Measurements from ENCODE around the gene AGER. TPM values are rescaled to one million over a fixed set of nuclear protein-coding genes. Genes with fewer than 3 reads are reported as not detected.
"Not testable (repeated sequence)": the region's sequence is repeated elsewhere in the genome, so short reads cannot be mapped to it uniquely, and the experiment has no call there.

The AGER gene
- total RNA-seq, 1 donor from 2014 or later, result 1.6 TPM

DNA sequence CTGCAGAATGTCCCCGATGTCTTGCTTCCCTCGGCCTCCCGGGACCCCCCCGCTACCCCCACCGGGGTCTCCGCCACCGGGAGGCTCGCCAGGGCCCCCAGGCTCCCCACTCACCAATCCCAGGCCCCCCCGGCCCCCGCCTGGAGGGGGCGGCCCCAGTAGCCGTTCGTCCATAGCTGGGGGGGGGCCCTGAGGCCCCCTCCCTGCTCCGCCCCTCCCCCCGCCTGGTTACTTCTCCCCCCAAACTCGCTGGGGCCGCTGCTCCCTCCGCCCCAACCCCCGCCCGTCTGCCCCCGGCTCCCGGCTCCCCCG, 5.6 kb upstream of the AGER start:
- DNase-seq (no peak), ATAC-seq (ENCODE audit: poor library complexity) (peak; percentile 3)
- intact Hi-C loops (cut with DNase I), result no loop called here

DNA sequence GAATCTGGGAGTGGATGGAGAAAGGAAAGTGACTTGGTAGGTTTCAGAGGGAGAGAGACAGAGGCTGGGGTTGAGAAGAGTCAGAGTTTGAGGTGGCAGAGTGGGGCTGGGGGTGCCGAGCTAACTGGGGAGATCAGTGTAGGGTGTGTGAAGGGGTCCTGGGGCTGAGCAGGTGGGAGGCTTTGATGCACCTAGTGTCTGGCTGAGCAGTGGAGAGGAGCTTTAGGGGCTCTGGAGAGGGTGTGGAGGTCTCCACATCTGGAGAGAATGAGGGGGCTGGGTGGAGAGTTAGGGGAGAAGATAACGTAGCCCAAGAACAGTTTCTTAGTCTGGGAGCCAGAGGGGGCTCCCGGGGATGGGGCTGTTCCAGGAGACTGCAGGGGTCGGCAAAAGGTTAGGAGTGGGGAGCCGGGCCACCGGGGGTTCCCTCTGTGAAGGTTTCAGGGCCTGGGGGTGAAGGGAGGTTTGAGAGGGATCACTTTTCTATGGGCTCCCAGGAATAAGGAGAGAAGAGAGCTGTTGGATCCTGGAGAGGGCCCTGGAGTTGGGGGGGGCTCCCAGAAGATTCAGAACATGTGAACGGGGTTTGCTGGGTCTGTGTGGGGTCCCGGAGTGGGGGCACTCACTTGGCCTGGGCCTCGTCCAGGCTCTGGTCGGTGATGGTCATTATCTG, 5.2 kb upstream of the AGER start:
- no peak for DNase-seq
- intact Hi-C loops (cut with DNase I), result no loop called here
- ATAC-seq (ENCODE audit: poor library complexity), result peak; percentile 0

- no peak for DNase-seq
- ATAC-seq (ENCODE audit: poor library complexity), result no peak
- intact Hi-C loops (cut with DNase I), result no loop called here
Measured at GRCh38 chr6:32188381-32189068, 4.5 kb upstream of the AGER start.

- ATAC-seq (ENCODE audit: poor library complexity); DNase-seq; intact Hi-C loops (cut with DNase I): not testable (repeated sequence)
Measured at GRCh38 chr6:32187725-32188380, 3.8 kb upstream of the AGER start.

DNA sequence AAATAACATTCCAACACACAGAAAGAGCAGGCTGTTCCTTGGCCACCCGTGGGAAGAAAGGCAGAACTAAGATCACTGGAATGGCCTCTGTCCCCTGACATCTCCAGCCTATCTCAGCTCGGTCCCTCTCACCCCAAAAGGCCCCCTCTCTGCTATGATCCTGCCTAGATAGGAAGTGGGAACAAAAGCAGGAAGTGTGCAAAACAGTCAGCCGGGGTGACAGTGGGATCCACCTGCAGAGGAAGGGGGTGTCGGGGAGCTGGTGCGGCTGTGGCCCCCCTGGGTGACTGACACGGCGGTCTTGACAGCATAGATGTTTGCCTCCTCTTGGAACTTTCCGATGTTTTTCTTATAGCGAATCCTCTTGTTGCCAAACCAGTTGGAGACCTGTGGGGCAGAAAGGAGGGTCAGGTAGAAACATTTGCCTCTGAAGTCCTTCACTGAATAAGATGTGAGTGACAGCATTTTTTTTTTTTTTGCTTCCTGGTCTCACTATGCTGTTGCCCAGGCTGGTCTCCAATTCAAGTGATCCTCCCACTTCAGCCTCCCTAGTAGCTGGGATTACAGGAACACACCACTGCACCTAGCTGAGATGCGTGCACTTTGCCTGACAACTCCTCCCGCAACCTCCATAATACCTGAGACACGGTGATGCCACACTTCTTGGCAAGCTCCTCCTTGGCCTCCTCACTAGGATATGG, 3.1 kb upstream of the AGER start:
- ATAC-seq (ENCODE audit: poor library complexity), result no peak
- no peak for DNase-seq
- intact Hi-C loops (cut with DNase I), result no loop called here

DNA sequence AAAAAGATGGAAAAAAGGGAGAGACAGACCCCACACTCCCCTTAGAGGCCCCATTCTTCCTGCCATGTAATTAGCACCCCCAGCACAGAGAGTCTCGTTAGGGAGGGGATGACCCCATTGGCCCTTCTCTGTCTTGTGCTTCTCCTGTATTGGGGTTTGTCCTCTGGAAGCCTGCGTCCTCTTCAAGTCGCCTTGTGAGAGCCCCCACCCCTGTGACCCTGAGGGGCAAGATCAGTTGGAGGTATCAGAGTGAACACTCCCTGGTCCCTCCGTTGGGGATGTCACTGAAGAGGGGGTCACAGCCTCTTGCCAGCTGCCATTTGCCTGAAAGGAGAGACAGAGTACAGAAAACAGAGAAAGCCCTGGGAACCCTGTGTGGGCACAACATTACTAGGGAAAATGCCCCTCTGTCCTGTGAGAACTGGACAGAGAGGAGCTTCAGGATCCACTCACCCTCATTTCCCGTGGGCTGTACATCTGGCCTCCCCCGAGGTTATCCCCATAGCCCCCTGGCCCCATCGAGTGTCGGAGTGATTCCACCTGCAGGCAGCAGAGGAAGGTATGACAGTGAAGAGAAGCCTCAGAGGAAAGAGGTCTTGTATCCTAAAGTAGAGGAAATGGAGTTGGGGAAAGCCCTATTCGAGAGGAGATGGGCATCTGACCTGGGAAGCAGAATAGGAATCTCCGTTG, 2.2 kb upstream of the AGER start:
- ATAC-seq (ENCODE audit: poor library complexity); intact Hi-C loops (cut with DNase I); DNase-seq: not testable (repeated sequence)

- DNase-seq, result peak; percentile 89
- intact Hi-C loops (cut with DNase I), result not testable (repeated sequence)
- ATAC-seq (ENCODE audit: poor library complexity), result peak; percentile 66
Measured at GRCh38 chr6:32185681-32186131, 1.7 kb upstream of the AGER start.

DNA sequence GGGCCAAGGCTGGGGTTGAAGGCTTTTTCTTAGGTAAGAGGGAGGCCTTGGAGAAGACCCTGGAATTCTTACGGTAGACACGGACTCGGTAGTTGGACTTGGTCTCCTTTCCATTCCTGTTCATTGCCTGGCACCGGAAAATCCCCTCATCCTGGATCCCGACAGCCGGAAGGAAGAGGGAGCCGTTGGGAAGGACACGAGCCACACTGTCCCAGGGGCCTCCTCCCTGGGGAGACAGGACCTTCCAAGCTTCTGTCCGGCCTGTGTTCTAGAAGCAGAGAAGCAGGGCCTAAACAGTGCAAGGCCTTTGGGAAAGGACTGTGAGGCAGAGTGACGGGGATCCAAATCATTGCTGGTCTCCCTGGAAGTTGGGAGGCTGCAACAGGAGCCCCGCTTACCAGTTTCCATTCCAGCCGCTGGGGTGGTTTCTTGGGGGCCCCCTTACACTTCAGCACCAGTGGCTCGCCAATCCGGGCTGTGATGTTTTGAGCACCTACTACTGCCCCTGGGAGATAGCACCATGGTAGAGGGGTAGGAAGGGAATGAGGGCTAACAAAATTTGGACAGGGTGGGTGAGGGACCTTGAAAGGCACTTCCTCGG, 470 bp downstream of the AGER start:
- intact Hi-C loops (cut with DNase I), result no loop called here
- no peak for DNase-seq
- no peak for ATAC-seq (ENCODE audit: poor library complexity)

DNA sequence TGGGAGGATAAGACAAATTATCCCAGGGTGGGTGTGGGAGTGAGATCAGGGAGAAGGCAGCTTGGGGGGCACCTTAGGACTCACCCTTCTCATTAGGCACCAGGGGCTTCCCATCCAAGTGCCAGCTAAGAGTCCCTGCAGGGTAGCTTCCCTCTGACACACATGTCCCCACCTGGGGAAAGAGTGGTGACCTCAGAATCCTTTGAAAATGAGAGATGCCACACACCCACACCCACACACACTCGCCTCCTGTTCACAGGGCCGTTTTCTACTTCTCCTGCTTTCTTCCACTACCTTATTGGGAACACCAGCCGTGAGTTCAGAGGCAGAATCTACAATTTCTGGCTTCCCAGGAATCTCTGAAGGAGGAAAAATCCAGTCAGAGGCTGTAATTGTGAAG, 1.0 kb downstream of the AGER start:
- intact Hi-C loops (cut with DNase I), result no loop called here
- no peak for DNase-seq
- no peak for ATAC-seq (ENCODE audit: poor library complexity)

DNA sequence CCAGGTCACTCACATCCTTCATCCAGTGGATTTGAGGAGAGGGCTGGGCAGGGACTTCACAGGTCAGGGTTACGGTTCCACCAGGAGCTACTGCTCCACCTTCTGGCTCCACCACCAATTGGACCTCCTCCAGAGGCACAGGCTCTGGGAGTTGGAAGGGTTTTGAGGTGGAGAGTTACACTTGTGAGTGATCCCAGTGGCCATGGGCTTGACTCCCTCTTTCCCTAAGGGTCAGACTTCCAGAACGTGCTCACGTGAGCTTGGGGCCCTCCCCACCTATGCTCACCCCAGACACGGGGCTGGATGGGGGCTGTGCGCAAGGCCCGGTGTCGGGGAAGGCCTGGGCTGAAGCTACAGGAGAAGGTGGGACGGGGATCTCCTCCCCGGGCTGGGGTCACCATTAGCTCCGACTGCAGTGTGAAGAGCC, 1.5 kb downstream of the AGER start:
- DNase-seq, result no peak
- intact Hi-C loops (cut with DNase I), result no loop called here
- ATAC-seq (ENCODE audit: poor library complexity), result no peak

DNA sequence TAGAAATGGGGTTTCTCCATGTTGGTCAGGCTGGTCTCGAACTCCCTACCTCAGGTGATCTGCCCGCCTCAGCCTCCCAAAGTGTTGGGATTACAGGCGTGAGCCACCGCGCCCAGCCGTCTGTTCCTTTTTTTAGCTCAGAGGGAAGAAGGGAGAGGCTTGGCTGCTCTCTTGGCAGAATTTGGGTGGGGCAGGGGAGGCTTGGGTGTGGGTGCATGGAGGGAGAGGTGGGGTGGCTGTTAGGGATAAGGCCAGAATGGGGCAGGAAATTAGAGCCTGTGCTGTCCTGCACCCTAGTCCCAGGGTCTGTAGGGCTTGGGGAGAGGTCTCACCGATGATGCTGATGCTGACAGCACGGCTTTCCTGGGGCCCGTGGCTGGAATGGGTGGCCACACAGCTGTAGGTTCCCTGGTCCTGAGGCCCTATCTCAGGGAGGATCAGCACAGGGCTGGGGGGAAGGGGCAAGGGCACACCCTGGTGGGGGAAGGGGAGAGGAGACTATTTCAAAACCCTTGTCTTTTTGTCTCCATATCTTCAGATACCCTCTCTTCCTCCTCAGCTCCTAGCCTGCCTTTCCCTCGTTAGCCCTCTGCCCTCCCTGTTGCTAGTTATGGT, 2.0 kb downstream of the AGER start:
- intact Hi-C loops (cut with DNase I), result no loop called here
- ATAC-seq (ENCODE audit: poor library complexity) (no peak), DNase-seq (no peak)

- intact Hi-C loops (cut with DNase I), result no loop called here
- DNase-seq (no peak), ATAC-seq (ENCODE audit: poor library complexity) (no peak)
Measured at GRCh38 chr6:32181148-32181702, 2.8 kb downstream of the AGER start.

- no peak for DNase-seq
- intact Hi-C loops (cut with DNase I), result no loop called here
- no peak for ATAC-seq (ENCODE audit: poor library complexity)
Measured at GRCh38 chr6:32179766-32180405, 4.2 kb downstream of the AGER start.

GRCh38 chr6:32178547-32179440, 5.3 kb downstream of the AGER start:
- intact Hi-C loops (cut with DNase I), result no loop called here
- no peak for ATAC-seq (ENCODE audit: poor library complexity)
- no peak for DNase-seq

GRCh38 chr6:32177788-32178546, 6.1 kb downstream of the AGER start, which contains the start of gene RNF5:
Gene RNF5, plus strand, starts transcription at chr6:32178405. Its CDS starts 107 bp downstream, at chr6:32178512.
- DNase-seq (peak; percentile 95), ATAC-seq (ENCODE audit: poor library complexity) (peak; percentile 85)
- intact Hi-C loops (cut with DNase I), result no loop called here
